Upper lobe of left lung (tissue), 6 donors: ENCODE data around the gene ERI3. TPM values are rescaled to one million over a fixed set of nuclear protein-coding genes. Genes with fewer than 3 reads are reported as not detected.

Experiments
- ATAC-seq, 2 donors: fragments of 200-7000 bp; cut with Tn5 transposase; one replicate each; pipeline ENCODE4 v1.9.1; 2022; ENCODE audit warnings: mild to moderate bottlenecking in 2 of 2, moderate library complexity in 2 of 2; ENCODE audit not compliant: low FRiP score in 2 of 2
- DNase-seq, 2 donors: peaks; one replicate each; pipeline ENCODE4 v3.0.0-alpha.2; 2019 to 2020
- H3K27ac ChIP-seq, 4 donors: fragments of 200-600 bp; sonication (generic); one replicate each; pipeline ENCODE4 v1.5.1; 2016 to 2019
- H3K27me3 ChIP-seq, 4 donors: fragments of 200-600 bp; sonication (generic); one replicate each; pipeline ENCODE4 v1.5.1; 2017 to 2019
- H3K36me3 ChIP-seq, 4 donors: fragments of 200-600 bp; sonication (generic); one replicate each; pipeline ENCODE4 v1.5.1; 2016 to 2019
- H3K4me1 ChIP-seq, 4 donors: fragments of 200-600 bp; sonication (generic); one replicate each; pipeline ENCODE4 v1.5.1; 2018 to 2019
- H3K4me3 ChIP-seq, 4 donors: fragments of 200-600 bp; sonication (generic); one replicate each; pipeline ENCODE4 v1.5.1; 2017 to 2019; ENCODE audit warnings: mild to moderate bottlenecking in 2 of 4, moderate library complexity in 1 of 4
- H3K9me3 ChIP-seq, 4 donors: fragments of 200-600 bp; sonication (generic); one replicate each; pipeline ENCODE4 v1.5.1; 2018 to 2019
- CTCF ChIP-seq, 6 experiments: fragments of 450-650 bp in 4 of 6; fragments of 200-600 bp in 2 of 6; sonication (generic) in 2 of 6; IDR thresholded peaks; one replicate each; pipeline ENCODE4 v1.5.1; 2016 to 2019; ENCODE audit warnings: antibody characterized with exemption in 6 of 6
- EP300 ChIP-seq, 4 donors: sonication (generic); formaldehyde crosslinking; IDR thresholded peaks; one replicate each; pipeline ENCODE4 v1.5.1; 2017; ENCODE audit warnings: antibody characterized with exemption in 4 of 4, control low read depth in 2 of 4
- POLR2A ChIP-seq, 4 donors: fragments of 450-650 bp; IDR thresholded peaks; one replicate each; pipeline ENCODE4 v1.5.1; 2016 to 2017; ENCODE audit warnings: antibody characterized with exemption in 4 of 4, mild to moderate bottlenecking in 2 of 4
- POLR2AphosphoS5 ChIP-seq, 2 donors: sonication (generic); formaldehyde crosslinking; IDR thresholded peaks; one replicate each; pipeline ENCODE4 v1.5.1; 2017; ENCODE audit warnings: antibody characterized with exemption in 2 of 2
- WGBS, 2 donors: methylation state at CpG; one replicate each; pipeline ENCODE4 v1.1.5; 2017 to 2018; 5-methylcytosine and 5-hydroxymethylcytosine counted together
- total RNA-seq, 6 donors: library from RNA; depleted of rRNA in 4 of 6; stranded (reverse); fragments of >200 nt in 4 of 6; gene quantifications; one replicate each; pipeline versions ENCODE4 v1.1.0 to v1.2.1, GENCODE V29; 2016 to 2021
- donor health status: DM: no; HTN: no; CAD: no; lungs with moderate emphysema.
- donor health status: DM: no; HTN: yes; CAD: no; lungs with severe emphysema.

The ERI3 gene
- total RNA-seq, 6 donors from 2014 or later: 27.0 to 43.7 (median 39.3) TPM

DNA sequence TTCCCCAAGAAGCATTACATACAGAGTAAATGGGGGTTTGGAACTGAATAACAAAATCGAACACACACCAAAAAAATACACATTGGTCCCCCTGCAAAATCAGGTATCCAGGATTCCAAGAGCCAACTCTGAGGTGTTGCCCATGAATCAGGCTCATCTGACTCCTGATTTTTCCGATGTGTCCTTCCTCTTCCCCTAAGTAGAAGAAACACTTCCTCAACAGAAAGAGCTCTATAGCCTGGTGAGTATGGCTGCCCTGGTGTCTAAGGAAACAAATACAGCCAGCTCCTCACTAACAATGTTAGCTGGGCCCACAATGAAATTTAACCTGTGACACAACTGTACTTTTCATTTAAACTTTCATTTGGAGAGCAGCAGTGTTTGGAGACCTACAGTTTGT, 33.6 kb downstream of the ERI3 start:
- no peak overlapping the region for H3K27ac ChIP-seq
- WGBS, 2 donors: 83 to 90% methylated on average over 2 of the region's 2 CpGs
- ATAC-seq (no peak), DNase-seq (no peak)
- no peaks in the 10 kb centered on the region for H3K9me3 ChIP-seq
- H3K4me3 ChIP-seq: no peak overlapping the region
- H3K27me3 ChIP-seq: no peaks in the 10 kb centered on the region
- no peaks in the 10 kb centered on the region for H3K4me1 ChIP-seq
- TF ChIP-seq POLR2A (IDR thresholded peaks at IDR 0.05) (no peak), CTCF (IDR thresholded peaks at IDR 0.05) (no peak), POLR2AphosphoS5 (IDR thresholded peaks at IDR 0.05) (no peak), EP300 (IDR thresholded peaks at IDR 0.05) (no peak)
- H3K36me3 ChIP-seq: peaks cover 0 to 41% (median 7%) of the 10 kb centered on the region in 4 donors

DNA sequence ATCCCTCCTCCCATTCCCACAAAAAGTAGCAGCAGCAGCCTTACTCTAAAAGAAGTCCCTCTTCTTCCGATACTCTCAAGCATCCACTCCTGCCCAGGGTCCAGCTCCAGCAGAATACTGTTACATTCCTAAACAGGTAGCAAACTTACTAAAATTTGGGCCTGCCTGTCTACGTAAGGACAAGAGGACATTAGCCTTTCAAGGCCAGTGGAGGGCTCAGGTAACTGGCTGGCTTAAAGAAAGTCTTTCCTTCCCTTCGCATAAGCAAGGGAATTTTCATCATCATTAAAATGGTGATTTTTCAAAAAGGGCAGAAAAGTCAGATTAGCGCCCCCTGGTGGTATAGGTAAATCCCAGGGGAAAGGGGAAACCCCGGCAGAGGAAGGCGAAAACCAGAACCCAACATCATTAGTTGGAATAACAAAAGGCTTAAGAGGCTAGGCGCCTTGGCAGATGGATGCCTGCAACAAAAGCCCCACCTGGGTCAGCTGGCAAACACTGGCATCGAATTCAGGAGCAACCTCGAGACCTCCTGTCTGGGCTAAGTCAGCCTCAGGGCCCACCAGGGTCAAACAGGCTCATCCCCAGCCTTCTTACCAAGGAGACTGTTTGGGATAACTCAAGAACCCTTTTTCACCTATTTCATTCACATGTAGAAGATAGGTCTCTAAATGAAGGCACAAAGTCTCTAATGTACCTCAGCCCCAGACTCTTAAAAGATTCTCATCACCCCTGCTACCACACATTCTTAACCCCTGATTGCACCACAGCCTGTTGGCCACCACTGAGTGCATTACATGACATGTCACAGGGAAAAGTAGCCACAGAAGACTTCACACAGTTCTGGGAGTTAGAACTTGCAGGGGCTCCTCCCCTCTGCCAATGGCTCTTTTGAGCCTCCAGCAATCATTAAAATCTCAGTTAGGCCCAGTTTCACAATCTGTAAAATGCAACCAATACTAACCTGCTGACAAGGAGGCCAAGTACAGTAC, 36.7 kb downstream of the ERI3 start:
- Histone ChIP-seq H3K4me3 (no peak overlapping the region), H3K27ac (no peak overlapping the region), H3K27me3 (no peaks in the 10 kb centered on the region), H3K36me3 (peaks cover 0 to 63% (median 16%) of the 10 kb centered on the region in 4 donors), H3K9me3 (no peaks in the 10 kb centered on the region), H3K4me1 (no peaks in the 10 kb centered on the region)
- no peak for ATAC-seq
- peak in 1 of 2 donors; percentile 24 for DNase-seq
- TF ChIP-seq CTCF (IDR thresholded peaks at IDR 0.05) (peak; percentile 51 to 83 (median 64)), EP300 (IDR thresholded peaks at IDR 0.05) (no peak)
- 55 to 66% methylated on average over 9 of the region's 9 CpGs for WGBS, 2 donors

DNA sequence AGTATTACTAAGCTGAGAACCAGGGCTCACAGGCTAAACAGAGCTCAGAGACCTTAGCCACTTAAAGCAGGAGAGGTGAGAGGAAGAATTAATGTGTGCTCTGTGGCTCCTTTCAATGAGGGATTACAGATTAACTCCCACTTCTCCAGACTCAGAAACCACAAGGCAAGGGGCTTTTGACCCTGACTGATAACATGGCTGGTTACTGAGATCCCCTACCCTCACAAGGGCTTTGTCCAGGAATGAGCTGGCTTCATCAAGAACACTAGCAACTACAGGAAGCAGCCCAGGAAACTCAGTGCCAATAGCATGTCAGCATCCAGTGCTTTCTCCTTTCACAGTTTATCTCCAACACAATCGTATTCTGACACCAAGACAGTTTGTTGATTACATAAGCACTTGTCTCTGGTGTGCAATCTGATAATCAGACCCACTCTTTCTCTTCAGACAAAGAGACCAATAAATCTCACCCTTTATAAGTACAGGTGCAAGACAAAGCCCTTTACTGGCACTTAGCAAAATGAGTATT, 38.8 kb downstream of the ERI3 start:
- no peak for TF ChIP-seq POLR2A (IDR thresholded peaks at IDR 0.05)
- TF ChIP-seq EP300 (IDR thresholded peaks at IDR 0.05): no peak
- no peak for TF ChIP-seq POLR2AphosphoS5 (IDR thresholded peaks at IDR 0.05)
- no peaks in the 10 kb centered on the region for H3K27me3 ChIP-seq
- ATAC-seq (no peak), DNase-seq (no peak)
- no peak overlapping the region for H3K27ac ChIP-seq
- H3K9me3 ChIP-seq: no peaks in the 10 kb centered on the region
- H3K4me3 ChIP-seq: no peak overlapping the region
- peaks cover 9 to 79% (median 33%) of the 10 kb centered on the region in 4 donors for H3K36me3 ChIP-seq
- H3K4me1 ChIP-seq: no peaks in the 10 kb centered on the region
- 21 to 27% methylated on average over 1 of the region's 1 CpG for WGBS, 2 donors

DNA sequence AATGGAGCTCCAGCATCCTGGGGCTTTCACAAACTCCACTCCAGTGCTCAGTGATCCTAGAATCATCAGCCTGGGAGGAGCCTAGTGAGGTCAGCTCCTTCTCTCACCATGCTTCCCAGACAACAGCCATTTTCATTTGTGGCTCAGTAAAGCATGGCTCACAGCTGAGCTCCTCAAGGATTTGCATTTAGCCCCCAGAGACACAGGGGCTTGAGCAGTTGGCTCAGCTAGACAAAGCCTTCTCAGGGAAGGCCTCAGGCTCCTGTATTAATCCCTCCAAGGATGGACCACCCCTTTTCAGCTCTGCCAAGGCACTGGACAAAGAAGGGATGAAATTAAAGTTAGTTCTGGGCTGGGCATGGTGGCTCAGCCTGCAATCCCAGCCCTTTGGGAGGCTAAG, 39.5 kb downstream of the ERI3 start:
- DNase-seq (no peak), ATAC-seq (no peak)
- Histone ChIP-seq H3K4me3 (no peak overlapping the region), H3K4me1 (no peaks in the 10 kb centered on the region), H3K27ac (no peak overlapping the region), H3K36me3 (peaks cover 9 to 83% (median 34%) of the 10 kb centered on the region in 4 donors), H3K9me3 (no peaks in the 10 kb centered on the region), H3K27me3 (no peaks in the 10 kb centered on the region)
- TF ChIP-seq POLR2AphosphoS5 (IDR thresholded peaks at IDR 0.05) (no peak), EP300 (IDR thresholded peaks at IDR 0.05) (no peak), POLR2A (IDR thresholded peaks at IDR 0.05) (no peak), CTCF (IDR thresholded peaks at IDR 0.05) (no peak)

DNA sequence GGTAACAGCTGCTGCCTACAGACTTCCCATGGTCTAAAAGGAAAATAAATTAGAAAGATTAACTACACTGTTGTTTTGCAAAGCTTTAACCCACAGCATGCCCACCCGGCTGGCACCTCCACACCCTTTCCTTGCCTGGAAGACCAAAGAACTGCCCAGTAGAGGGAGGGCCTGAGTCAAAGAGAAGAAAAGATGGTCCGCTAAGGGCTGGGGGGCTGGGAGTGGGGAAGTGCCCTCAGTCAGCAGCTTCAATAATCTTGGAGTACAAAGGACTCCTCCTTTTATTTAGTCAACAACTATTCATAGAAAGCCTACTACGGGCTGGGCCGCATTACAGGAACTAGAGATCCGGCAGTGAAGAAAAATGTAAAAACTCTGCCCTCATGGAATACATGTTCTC, 40.6 kb downstream of the ERI3 start:
- DNase-seq (no peak), ATAC-seq (no peak)
- Histone ChIP-seq H3K4me3 (no peak overlapping the region), H3K27ac (no peak overlapping the region), H3K4me1 (no peaks in the 10 kb centered on the region), H3K36me3 (peaks cover 9 to 90% (median 33%) of the 10 kb centered on the region in 4 donors), H3K9me3 (no peaks in the 10 kb centered on the region), H3K27me3 (no peaks in the 10 kb centered on the region)
- TF ChIP-seq CTCF (IDR thresholded peaks at IDR 0.05): no peak
- 73 to 77% methylated on average over 5 of the region's 5 CpGs for WGBS, 2 donors
